Psoas muscle (tissue), 8 donors: ENCODE results near the gene TBC1D19. TPM values are rescaled to one million over a fixed set of nuclear protein-coding genes. Genes with fewer than 3 reads are reported as not detected.

ENCODE experiments used
- ATAC-seq, 4 donors: fragments of 200-7000 bp; cut with Tn5 transposase; one replicate each; pipeline ENCODE4 v1.9.1; 2020; ENCODE audit warnings: moderate library complexity in 3 of 4, mild to moderate bottlenecking in 2 of 4
- DNase-seq, 2 donors: peaks; one replicate each; pipeline ENCODE4 v3.0.0-alpha.2; 2020
- H3K27ac ChIP-seq: fragments of 200-600 bp; one replicate; pipeline ENCODE4 v1.8.0; 2022
- H3K27me3 ChIP-seq, 3 donors: fragments of 200-600 bp in 1 of 3; one replicate each; pipeline versions ENCODE4 v1.6.1 to v1.8.0; 2013 to 2022; ENCODE audit warnings: low read length in 2 of 3, mild to moderate bottlenecking in 2 of 3, moderate library complexity in 1 of 3; ENCODE audit not compliant: insufficient read depth in 3 of 3
- H3K36me3 ChIP-seq, 2 donors: fragments of 200-600 bp in 1 of 2; one replicate each; pipeline versions ENCODE4 v1.6.1 to v1.8.0; 2013 to 2022; ENCODE audit warnings: low read depth in 1 of 2, mild to moderate bottlenecking in 1 of 2, moderate library complexity in 1 of 2; ENCODE audit not compliant: insufficient read depth in 1 of 2
- H3K4me1 ChIP-seq: fragments of 200-600 bp; one replicate; pipeline ENCODE4 v1.8.0; 2022
- H3K4me3 ChIP-seq: fragments of 200-600 bp; one replicate; pipeline ENCODE4 v1.8.0; 2022; ENCODE audit warnings: mild to moderate bottlenecking
- H3K9me3 ChIP-seq: fragments of 200-600 bp; one replicate; pipeline ENCODE4 v1.8.0; 2022
- CTCF ChIP-seq: fragments of 200-600 bp; IDR thresholded peaks from one replicate; pipeline ENCODE4 v1.8.0; 2022; ENCODE audit warnings: antibody characterized with exemption
- WGBS, 3 donors: extraction: QIAGEN DNeasy Blood & Tissue Kit; methylation state at CpG; one replicate each; pipeline versions ENCODE4 v1.1.6 to v1.1.7; 2013; 5-methylcytosine and 5-hydroxymethylcytosine counted together
- intact Hi-C, 2 donors: fragments of 100-400 bp; cut with DNase I; formaldehyde crosslinking; loops; one replicate each; pipeline versions ENCODE4 v1.11.0 to v1.14.2; 2022
- polyA plus RNA-seq, 3 donors: library from polyadenylated mRNA; stranded (reverse); fragments of 200-250 nt; gene quantifications; one replicate each; pipeline ENCODE4 v1.2.3, GENCODE V29; 2013
- total RNA-seq, 4 donors: library from RNA; stranded (reverse); fragmentation: NEBNext Ultra II Directional in 2 of 4; extraction: Animal tissue kit (Norgen Biotek cat#: 25700) in 2 of 4; gene quantifications; one replicate each; pipeline versions ENCODE4 v1.2.1 to v1.2.4, GENCODE V29; 2021 to 2023
- donor health status: healthy with polysubstance abuse.
- donor health status: DM: no; HTN: no; CAD: no; lungs with moderate emphysema.
- donor health status: Bipolar disorder and iron deficiency.
- donor health status: healthy.
- donor health status: DM: yes; HTN: yes; CAD: no.
- donor health status: DM: no; HTN: no; CAD: no.
- donor health status: DM: no; HTN: no; CAD: no.
- donor health status: DM: yes; HTN: yes; CAD: no.

The TBC1D19 gene
- total and polyA plus RNA-seq, 7 donors = 1.0 to 8.2 (median 4.8) TPM

DNA sequence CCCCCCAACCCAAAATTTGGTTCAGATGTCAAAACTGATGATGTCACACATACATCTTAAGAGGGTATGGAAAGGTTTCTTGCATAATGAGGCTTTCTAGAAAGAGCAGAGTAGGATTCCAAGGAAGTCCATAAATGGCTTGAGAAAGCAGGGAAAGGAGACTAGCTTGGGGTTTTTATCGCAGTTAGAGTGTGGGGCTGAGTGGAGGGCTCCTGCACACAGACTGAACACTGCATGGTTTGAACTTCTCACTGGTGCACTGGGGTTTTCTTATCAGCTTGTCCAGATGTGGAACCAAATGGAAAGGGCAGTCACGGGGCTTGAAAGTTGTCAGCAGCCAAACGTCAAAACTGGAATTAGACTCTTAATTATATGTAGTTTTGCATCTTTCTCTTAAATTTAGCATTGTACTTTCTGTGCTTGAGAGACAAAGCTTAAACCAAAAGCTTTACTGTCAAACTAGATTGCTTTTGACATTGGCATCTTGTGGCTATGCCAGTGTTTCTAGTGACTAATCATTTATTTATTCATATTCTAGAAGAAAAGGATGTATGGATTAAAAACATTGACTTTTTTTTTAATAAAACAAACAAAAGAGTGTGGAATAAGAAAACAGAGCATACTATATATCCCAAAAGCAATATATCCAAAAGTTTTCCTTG is 198.4 kb downstream of the TBC1D19 start:
- Histone ChIP-seq H3K36me3 (no peaks in the 10 kb centered on the region), H3K4me1 (peaks cover 4% of the 10 kb centered on the region), H3K9me3 (no peaks in the 10 kb centered on the region), H3K27me3 (no peaks in the 10 kb centered on the region), H3K4me3 (no peak overlapping the region), H3K27ac (no peak overlapping the region)
- intact Hi-C loops = loop anchor here in 1 of 2 donors (10.0 kb wide), 1 partner anchor 223 kb away; no protein-coding TSS in a partner anchor
- no peak for TF ChIP-seq CTCF
- DNase-seq (no peak), ATAC-seq (no peak)
- WGBS, 3 donors = 64 to 68% (median 64%) methylated on average over 3 of the region's 3 CpGs

GRCh38 chr4:26782830-26783202 is 198.9 kb downstream of the TBC1D19 start:
- ATAC-seq (no peak), DNase-seq (no peak)
- intact Hi-C loops = loop anchor here in 1 of 2 donors (10.0 kb wide), 1 partner anchor 222 kb away; no protein-coding TSS in a partner anchor
- H3K4me3 ChIP-seq = no peak overlapping the region
- H3K36me3 ChIP-seq = no peaks in the 10 kb centered on the region
- H3K27ac ChIP-seq = no peak overlapping the region
- H3K27me3 ChIP-seq = no peaks in the 10 kb centered on the region
- H3K4me1 ChIP-seq = peaks cover 9% of the 10 kb centered on the region
- no peaks in the 10 kb centered on the region for H3K9me3 ChIP-seq
- 63 to 68% (median 66%) methylated on average over 5 of the region's 5 CpGs for WGBS, 3 donors
- no peak for TF ChIP-seq CTCF

- 96 to 100% (median 100%) methylated on average over 1 of the region's 1 CpG for WGBS, 3 donors
- Histone ChIP-seq H3K36me3 (no peaks in the 10 kb centered on the region), H3K9me3 (no peaks in the 10 kb centered on the region), H3K27ac (no peak overlapping the region), H3K4me1 (peaks cover 23% of the 10 kb centered on the region), H3K4me3 (no peak overlapping the region), H3K27me3 (no peaks in the 10 kb centered on the region)
- no peak for TF ChIP-seq CTCF
- DNase-seq (no peak), ATAC-seq (no peak)
- intact Hi-C loops = loop anchor here in 1 of 2 donors (10.0 kb wide), 1 partner anchor 220 kb away; no protein-coding TSS in a partner anchor
These were observed 200.5 kb downstream of the TBC1D19 start for GRCh38 chr4:26784207-26784865.

DNA sequence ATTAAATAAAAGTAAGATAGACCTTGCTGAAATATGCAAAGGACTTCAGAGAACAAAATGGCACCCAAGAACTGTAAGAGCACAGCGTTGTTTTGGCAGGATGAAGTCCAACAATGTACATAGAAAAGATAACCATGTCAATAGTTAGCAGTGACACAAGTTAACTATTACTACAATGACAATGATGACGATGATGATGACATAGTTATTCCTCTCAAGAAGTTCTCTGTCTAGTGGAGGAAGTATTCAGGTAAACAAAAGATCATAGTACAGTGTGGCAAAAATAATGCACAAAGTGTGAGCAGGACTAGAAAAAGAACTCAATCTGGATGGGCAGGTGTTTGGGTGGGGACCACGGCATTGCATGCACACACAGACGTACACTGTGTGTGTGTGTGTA is 201.4 kb downstream of the TBC1D19 start:
- intact Hi-C loops = loop anchor here in 1 of 2 donors (10.0 kb wide), 1 partner anchor 219 kb away; no protein-coding TSS in a partner anchor
- WGBS, 3 donors = 76 to 85% (median 83%) methylated on average over 4 of the region's 4 CpGs

More for the DNA sequence above, 201.4 kb downstream of the TBC1D19 start:
- Histone ChIP-seq H3K4me1 (peaks cover 24% of the 10 kb centered on the region), H3K27ac (no peak overlapping the region), H3K9me3 (no peaks in the 10 kb centered on the region), H3K27me3 (no peaks in the 10 kb centered on the region), H3K36me3 (no peaks in the 10 kb centered on the region), H3K4me3 (no peak overlapping the region)
- TF ChIP-seq CTCF = no peak
- ATAC-seq (no peak), DNase-seq (no peak)
